Measurements from ENCODE around the gene RIT2. TPM values are rescaled to one million over a fixed set of nuclear protein-coding genes. Genes with fewer than 3 reads are reported as not detected.

RIT2 gene
- total RNA-seq, 1 donor from 2014 or later, result not detected

DNA sequence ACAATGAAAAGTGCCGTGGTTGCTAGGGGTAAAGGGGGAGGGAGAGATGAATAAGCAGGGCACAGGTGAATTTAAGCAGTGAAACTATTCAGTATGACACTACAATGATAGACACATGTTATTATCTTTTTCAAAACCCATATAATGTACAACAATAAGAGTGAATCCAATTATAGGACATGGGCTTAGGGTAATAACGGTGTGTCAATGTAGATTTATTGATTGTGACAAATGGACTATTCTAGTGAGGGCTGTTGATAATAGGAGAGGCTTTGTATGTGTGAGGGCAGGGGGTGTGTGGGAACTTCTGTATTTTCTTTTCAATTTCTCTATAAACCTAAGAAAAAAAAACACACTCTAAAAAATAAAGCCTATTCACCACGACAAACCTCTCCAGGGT, 223.8 kb downstream of the RIT2 start:
- DNase-seq (ENCODE audit: low spot score), result no peak
- no peaks in the 10 kb centered on the region for H3K9me3 ChIP-seq (ENCODE audit: low read depth)
- Mint-ChIP-seq H3K4me3 (no peak overlapping the region), H3K27ac (peak overlapping the region; percentile 21), H3K27me3 (ENCODE audit: insufficient read depth, low read depth) (no peaks in the 10 kb centered on the region), H3K4me1 (peaks cover 4% of the 10 kb centered on the region), H3K36me3 (no peaks in the 10 kb centered on the region), H3K9me3 (peaks cover 4% of the 10 kb centered on the region)
- no peak overlapping the region for H3K4me2 ChIP-seq
- H2AFZ ChIP-seq (replicated peaks), result no peak overlapping the region
- no peaks in the 10 kb centered on the region for H4K20me1 ChIP-seq (ENCODE audit: low read depth)
- TF ChIP-seq EZH2phosphoT487 (IDR thresholded peaks at IDR 0.05), result no peak
- TF ChIP-seq EZH2 (IDR thresholded peaks at IDR 0.05), result no peak
- TF ChIP-seq CTCF (IDR thresholded peaks at IDR 0.05), result no peak
- no peak overlapping the region for H3K4me3 ChIP-seq
- no peaks in the 10 kb centered on the region for H3K4me1 ChIP-seq
- no peak overlapping the region for H3K27ac ChIP-seq
- H3K9ac ChIP-seq, result no peak overlapping the region
- no peaks in the 10 kb centered on the region for H3F3A ChIP-seq (ENCODE audit: low read depth)
- H3K36me3 ChIP-seq, result no peaks in the 10 kb centered on the region
- H3K27me3 ChIP-seq, result no peaks in the 10 kb centered on the region
- H3K79me2 ChIP-seq (ENCODE audit: low read depth), result no peaks in the 10 kb centered on the region

DNA sequence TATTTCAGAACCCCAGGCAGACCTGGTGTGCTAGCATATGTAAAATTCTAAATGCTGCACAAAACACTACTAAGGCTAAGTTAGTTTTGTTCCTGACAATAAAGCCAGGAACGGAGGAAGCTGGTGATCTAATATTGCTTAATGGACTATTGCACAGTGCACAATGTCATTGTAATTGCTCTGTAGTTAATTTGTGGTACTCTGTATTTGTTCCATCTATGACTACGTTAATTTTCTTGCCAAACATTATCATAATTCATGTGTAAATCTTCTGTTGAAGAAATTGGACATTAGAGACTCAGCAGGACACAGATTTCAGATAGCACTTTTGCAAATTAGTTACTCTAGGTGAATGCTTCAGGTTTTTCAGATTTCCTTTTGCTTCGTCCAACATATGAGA, 232.3 kb downstream of the RIT2 start:
- no peaks in the 10 kb centered on the region for H3K36me3 ChIP-seq
- H3K9me3 ChIP-seq (ENCODE audit: low read depth), result no peaks in the 10 kb centered on the region
- Mint-ChIP-seq H3K4me1 (no peaks in the 10 kb centered on the region), H3K36me3 (no peaks in the 10 kb centered on the region), H3K27me3 (ENCODE audit: insufficient read depth, low read depth) (no peaks in the 10 kb centered on the region), H3K9me3 (no peaks in the 10 kb centered on the region), H3K27ac (no peak overlapping the region), H3K4me3 (no peak overlapping the region)
- H3F3A ChIP-seq (ENCODE audit: low read depth), result no peaks in the 10 kb centered on the region
- TF ChIP-seq EZH2phosphoT487 (IDR thresholded peaks at IDR 0.05) (no peak), CTCF (IDR thresholded peaks at IDR 0.05) (no peak), EZH2 (IDR thresholded peaks at IDR 0.05) (no peak)
- no peak overlapping the region for H3K9ac ChIP-seq
- no peaks in the 10 kb centered on the region for H4K20me1 ChIP-seq (ENCODE audit: low read depth)
- no peak overlapping the region for H3K4me3 ChIP-seq
- DNase-seq (ENCODE audit: low spot score), result no peak
- H3K4me2 ChIP-seq, result no peak overlapping the region
- H3K27ac ChIP-seq, result no peak overlapping the region
- H3K4me1 ChIP-seq, result no peaks in the 10 kb centered on the region
- H3K27me3 ChIP-seq, result no peaks in the 10 kb centered on the region
- H2AFZ ChIP-seq (replicated peaks), result no peak overlapping the region
- no peaks in the 10 kb centered on the region for H3K79me2 ChIP-seq (ENCODE audit: low read depth)

DNA sequence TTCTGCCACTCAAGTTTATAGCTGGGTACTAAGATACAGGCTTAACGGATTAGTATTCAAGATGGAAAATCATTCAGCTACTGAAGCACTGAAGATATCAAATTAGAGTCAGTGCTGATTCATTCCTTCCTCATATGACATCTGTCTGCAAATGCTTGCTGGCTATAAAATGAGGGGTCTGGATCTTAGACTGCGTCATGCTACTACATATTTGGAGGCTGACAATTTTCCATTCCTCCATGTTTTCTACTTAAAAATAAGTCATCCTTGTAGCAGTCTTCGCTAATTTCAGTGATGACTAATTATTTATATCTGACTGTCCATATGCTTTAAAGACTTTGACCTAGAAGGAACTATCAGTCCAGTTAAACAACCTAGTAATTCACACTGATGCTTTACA, 233.4 kb downstream of the RIT2 start:
- Histone ChIP-seq H4K20me1 (ENCODE audit: low read depth) (no peaks in the 10 kb centered on the region), H3K9me3 (ENCODE audit: low read depth) (no peaks in the 10 kb centered on the region), H3K9ac (no peak overlapping the region), H3K36me3 (no peaks in the 10 kb centered on the region), H2AFZ (replicated peaks) (no peak overlapping the region), H3K4me2 (no peak overlapping the region), H3K79me2 (ENCODE audit: low read depth) (no peaks in the 10 kb centered on the region), H3K4me1 (no peaks in the 10 kb centered on the region), H3K27me3 (no peaks in the 10 kb centered on the region), H3F3A (ENCODE audit: low read depth) (no peaks in the 10 kb centered on the region), H3K27ac (no peak overlapping the region), H3K4me3 (no peak overlapping the region)
- no peak overlapping the region for H3K27ac Mint-ChIP-seq
- no peak overlapping the region for H3K4me3 Mint-ChIP-seq
- TF ChIP-seq EZH2phosphoT487 (IDR thresholded peaks at IDR 0.05), result no peak
- no peak for TF ChIP-seq CTCF (IDR thresholded peaks at IDR 0.05)
- no peak for TF ChIP-seq EZH2 (IDR thresholded peaks at IDR 0.05)
- H3K27me3 Mint-ChIP-seq (ENCODE audit: insufficient read depth, low read depth), result no peaks in the 10 kb centered on the region
- H3K4me1 Mint-ChIP-seq, result no peaks in the 10 kb centered on the region
- H3K36me3 Mint-ChIP-seq, result no peaks in the 10 kb centered on the region
- no peaks in the 10 kb centered on the region for H3K9me3 Mint-ChIP-seq
- no peak for DNase-seq (ENCODE audit: low spot score)

GRCh38 chr18:42872838-42873237, 242.6 kb downstream of the RIT2 start:
- Histone ChIP-seq H3K4me3 (no peak overlapping the region), H3K27ac (no peak overlapping the region), H3K9ac (no peak overlapping the region), H3K27me3 (no peaks in the 10 kb centered on the region), H4K20me1 (ENCODE audit: low read depth) (no peaks in the 10 kb centered on the region), H3K79me2 (ENCODE audit: low read depth) (no peaks in the 10 kb centered on the region), H3K36me3 (no peaks in the 10 kb centered on the region), H3K4me2 (no peak overlapping the region), H3K9me3 (ENCODE audit: low read depth) (no peaks in the 10 kb centered on the region), H2AFZ (replicated peaks) (no peak overlapping the region), H3F3A (ENCODE audit: low read depth) (no peaks in the 10 kb centered on the region), H3K4me1 (no peaks in the 10 kb centered on the region)
- DNase-seq (ENCODE audit: low spot score), result no peak
- Mint-ChIP-seq H3K27ac (no peak overlapping the region), H3K36me3 (no peaks in the 10 kb centered on the region), H3K27me3 (ENCODE audit: insufficient read depth, low read depth) (no peaks in the 10 kb centered on the region), H3K9me3 (no peaks in the 10 kb centered on the region), H3K4me3 (no peak overlapping the region), H3K4me1 (no peaks in the 10 kb centered on the region)
- TF ChIP-seq EZH2phosphoT487 (IDR thresholded peaks at IDR 0.05) (no peak), CTCF (IDR thresholded peaks at IDR 0.05) (no peak), EZH2 (IDR thresholded peaks at IDR 0.05) (no peak)
